Jurkat, Clone E6-1 (cell line): ENCODE data around the gene FOXO6. TPM values are rescaled to one million over a fixed set of nuclear protein-coding genes. Genes with fewer than 3 reads are reported as not detected.

Source experiments
- DNase-seq: peaks from one replicate; pipeline ENCODE4 v3.0.0-alpha.2; 2011; ENCODE audit warnings: low read depth, low spot score
- H3K4me3 ChIP-seq: 2 replicates; pipeline ENCODE4 v1.5.1; 2011; ENCODE audit warnings: mild to moderate bottlenecking, low read length, control low read depth, moderate library complexity
- polyA plus RNA-seq: library from polyadenylated mRNA; unstranded; fragments of >200 nt; gene quantifications from one replicate; pipeline ENCODE4 v1.2.1, GENCODE V29; 2012; ENCODE audit warnings: missing spikeins; ENCODE audit not compliant: insufficient read length, insufficient read depth

Gene FOXO6
- polyA plus RNA-seq: 4.8 TPM

- H3K4me3 ChIP-seq: peak within 1 kb of the TSS; percentile 45
- DNase-seq: peak; percentile 94
Observed at GRCh38 chr1:41360786-41361494, at the start of gene FOXO6. TSS of gene FOXO6 (plus strand) at chr1:41361434.

- no peak for DNase-seq
- no peak overlapping the region for H3K4me3 ChIP-seq
Observed at GRCh38 chr1:41312991-41313645, 48.1 kb upstream of the FOXO6 start.

- DNase-seq: peak; percentile 38
Observed at GRCh38 chr1:41313661-41314131, 47.5 kb upstream of the FOXO6 start.

GRCh38 chr1:41314376-41315145 is 46.7 kb upstream of the FOXO6 start:
- no peak overlapping the region for H3K4me3 ChIP-seq
- DNase-seq: no peak

More at GRCh38 chr1:41313661-41314131, 47.5 kb upstream of the FOXO6 start:
- no peak overlapping the region for H3K4me3 ChIP-seq

GRCh38 chr1:41315146-41315822 is 46.0 kb upstream of the FOXO6 start:
- no peak overlapping the region for H3K4me3 ChIP-seq
- DNase-seq: no peak

- no peak overlapping the region for H3K4me3 ChIP-seq
- no peak for DNase-seq
Observed at GRCh38 chr1:41315871-41316270, 45.4 kb upstream of the FOXO6 start.

- no peak for DNase-seq
- no peak overlapping the region for H3K4me3 ChIP-seq
Observed at GRCh38 chr1:41317361-41317760, 43.9 kb upstream of the FOXO6 start.

GRCh38 chr1:41318135-41318534 is 43.1 kb upstream of the FOXO6 start:
- no peak overlapping the region for H3K4me3 ChIP-seq
- no peak for DNase-seq

GRCh38 chr1:41319106-41319755 is 42.0 kb upstream of the FOXO6 start:
- no peak for DNase-seq
- H3K4me3 ChIP-seq: no peak overlapping the region

- DNase-seq: no peak
- H3K4me3 ChIP-seq: no peak overlapping the region
Observed at GRCh38 chr1:41319807-41320711, 41.2 kb upstream of the FOXO6 start.

GRCh38 chr1:41320895-41321676 is 40.1 kb upstream of the FOXO6 start:
- DNase-seq: no peak
- no peak overlapping the region for H3K4me3 ChIP-seq

- no peak for DNase-seq
- no peak overlapping the region for H3K4me3 ChIP-seq
Observed at GRCh38 chr1:41322101-41322661, 39.1 kb upstream of the FOXO6 start.

- H3K4me3 ChIP-seq: no peak overlapping the region
- DNase-seq: no peak
Observed at GRCh38 chr1:41322835-41323234, 38.4 kb upstream of the FOXO6 start.

- no peak for DNase-seq
- H3K4me3 ChIP-seq: no peak overlapping the region
Observed at GRCh38 chr1:41323243-41323642, 38.0 kb upstream of the FOXO6 start.

GRCh38 chr1:41325801-41326200 is 35.4 kb upstream of the FOXO6 start:
- no peak overlapping the region for H3K4me3 ChIP-seq
- no peak for DNase-seq

- H3K4me3 ChIP-seq: no peak overlapping the region
- no peak for DNase-seq
Observed at GRCh38 chr1:41327383-41327999, 33.7 kb upstream of the FOXO6 start.
